Measurements from ENCODE around the gene PTPRD. TPM values are rescaled to one million over a fixed set of nuclear protein-coding genes. Genes with fewer than 3 reads are reported as not detected.

The PTPRD gene
- total RNA-seq, 2 experiments from 2014 or later: not detected

- DNase-seq (no peak), ATAC-seq (no peak)
- Mint-ChIP-seq H3K27me3 (no peaks in the 10 kb centered on the region), H3K27ac (no peak overlapping the region), H3K4me3 (no peak overlapping the region), H3K4me1 (no peaks in the 10 kb centered on the region), H3K9me3 (ENCODE audit: low read depth) (peaks cover 6% of the 10 kb centered on the region), H3K36me3 (ENCODE audit: low read depth) (no peaks in the 10 kb centered on the region)
- ChIA-PET CTCF (no interaction called here), POLR2A (no interaction called here)
- intact Hi-C loops (cut with DNase I, micrococcal nuclease): no loop called here
Observed at GRCh38 chr9:10586407-10586806, 26.4 kb downstream of the PTPRD start.

GRCh38 chr9:10571699-10572098, 41.1 kb downstream of the PTPRD start:
- H3K27ac Mint-ChIP-seq: no peak overlapping the region
- no peaks in the 10 kb centered on the region for H3K36me3 Mint-ChIP-seq (ENCODE audit: low read depth)
- no peaks in the 10 kb centered on the region for H3K4me1 Mint-ChIP-seq
- H3K4me3 Mint-ChIP-seq: no peak overlapping the region
- peaks cover 12% of the 10 kb centered on the region for H3K9me3 Mint-ChIP-seq (ENCODE audit: low read depth)
- H3K27me3 Mint-ChIP-seq: no peaks in the 10 kb centered on the region
- DNase-seq (no peak), ATAC-seq (no peak)
- intact Hi-C loops (cut with DNase I, micrococcal nuclease): no loop called here
- CTCF ChIA-PET: no interaction called here
- POLR2A ChIA-PET: no interaction called here

- Mint-ChIP-seq H3K36me3 (ENCODE audit: low read depth) (no peaks in the 10 kb centered on the region), H3K27ac (no peak overlapping the region), H3K9me3 (ENCODE audit: low read depth) (peaks cover 8% of the 10 kb centered on the region), H3K27me3 (no peaks in the 10 kb centered on the region), H3K4me1 (no peaks in the 10 kb centered on the region), H3K4me3 (no peak overlapping the region)
- intact Hi-C loops (cut with DNase I, micrococcal nuclease): no loop called here
- no peak for ATAC-seq
- ChIA-PET POLR2A (no interaction called here), CTCF (no interaction called here)
- DNase-seq: no peak
Observed at GRCh38 chr9:10566848-10567247, 46.0 kb downstream of the PTPRD start.

- ChIA-PET POLR2A (no interaction called here), CTCF (no interaction called here)
- peaks cover 8% of the 10 kb centered on the region for H3K9me3 Mint-ChIP-seq (ENCODE audit: low read depth)
- no peaks in the 10 kb centered on the region for H3K4me1 Mint-ChIP-seq
- intact Hi-C loops (cut with DNase I, micrococcal nuclease): no loop called here
- no peak overlapping the region for H3K27ac Mint-ChIP-seq
- ATAC-seq: no peak
- H3K27me3 Mint-ChIP-seq: no peaks in the 10 kb centered on the region
- no peak for DNase-seq
- H3K36me3 Mint-ChIP-seq (ENCODE audit: low read depth): no peaks in the 10 kb centered on the region
- H3K4me3 Mint-ChIP-seq: no peak overlapping the region
Observed at GRCh38 chr9:10562581-10563343, 50.0 kb downstream of the PTPRD start.

- intact Hi-C loops (cut with DNase I, micrococcal nuclease): no loop called here
- ATAC-seq (no peak), DNase-seq (no peak)
- Mint-ChIP-seq H3K4me1 (no peaks in the 10 kb centered on the region), H3K27ac (no peak overlapping the region), H3K36me3 (ENCODE audit: low read depth) (no peaks in the 10 kb centered on the region), H3K4me3 (no peak overlapping the region), H3K27me3 (no peaks in the 10 kb centered on the region), H3K9me3 (ENCODE audit: low read depth) (peaks cover 7% of the 10 kb centered on the region)
- ChIA-PET POLR2A (no interaction called here), CTCF (interaction anchor here (1.0 kb wide), 1 partner anchor 1388 kb away, joined by 3 read pairs; no protein-coding TSS in a partner anchor)
Observed at GRCh38 chr9:10548348-10548747, 64.5 kb downstream of the PTPRD start.

- DNase-seq (no peak), ATAC-seq (no peak)
- Mint-ChIP-seq H3K4me3 (no peak overlapping the region), H3K4me1 (no peaks in the 10 kb centered on the region), H3K9me3 (ENCODE audit: low read depth) (no peaks in the 10 kb centered on the region), H3K36me3 (ENCODE audit: low read depth) (no peaks in the 10 kb centered on the region), H3K27me3 (no peaks in the 10 kb centered on the region), H3K27ac (no peak overlapping the region)
- ChIA-PET CTCF (no interaction called here), POLR2A (no interaction called here)
- intact Hi-C loops (cut with DNase I, micrococcal nuclease): loop anchor here in 1 of 2 experiments (10.0 kb wide), 1 partner anchor 57 kb away; no protein-coding TSS in a partner anchor
Observed at GRCh38 chr9:10538073-10538472, 74.7 kb downstream of the PTPRD start.

- H3K27ac Mint-ChIP-seq: no peak overlapping the region
- peaks cover 2% of the 10 kb centered on the region for H3K9me3 Mint-ChIP-seq (ENCODE audit: low read depth)
- no peak overlapping the region for H3K4me3 Mint-ChIP-seq
- H3K4me1 Mint-ChIP-seq: no peaks in the 10 kb centered on the region
- intact Hi-C loops (cut with DNase I, micrococcal nuclease): loop anchor here in 1 of 2 experiments (10.0 kb wide), 1 partner anchor 60 kb away; no protein-coding TSS in a partner anchor
- DNase-seq (no peak), ATAC-seq (no peak)
- POLR2A ChIA-PET: no interaction called here
- no peaks in the 10 kb centered on the region for H3K27me3 Mint-ChIP-seq
- CTCF ChIA-PET: no interaction called here
- no peaks in the 10 kb centered on the region for H3K36me3 Mint-ChIP-seq (ENCODE audit: low read depth)
Observed at GRCh38 chr9:10534850-10535249, 78.0 kb downstream of the PTPRD start.

GRCh38 chr9:10525972-10526371, 86.8 kb downstream of the PTPRD start:
- intact Hi-C loops (cut with DNase I, micrococcal nuclease): no loop called here
- Mint-ChIP-seq H3K4me3 (no peak overlapping the region), H3K27ac (no peak overlapping the region), H3K9me3 (ENCODE audit: low read depth) (peaks cover 4% of the 10 kb centered on the region), H3K36me3 (ENCODE audit: low read depth) (no peaks in the 10 kb centered on the region), H3K27me3 (no peaks in the 10 kb centered on the region), H3K4me1 (no peaks in the 10 kb centered on the region)
- ChIA-PET POLR2A (no interaction called here), CTCF (no interaction called here)
- ATAC-seq (no peak), DNase-seq (no peak)

GRCh38 chr9:10523164-10523563, 89.6 kb downstream of the PTPRD start:
- Mint-ChIP-seq H3K4me3 (no peak overlapping the region), H3K36me3 (ENCODE audit: low read depth) (no peaks in the 10 kb centered on the region), H3K9me3 (ENCODE audit: low read depth) (peaks cover 6% of the 10 kb centered on the region), H3K27ac (no peak overlapping the region), H3K27me3 (no peaks in the 10 kb centered on the region), H3K4me1 (no peaks in the 10 kb centered on the region)
- intact Hi-C loops (cut with DNase I, micrococcal nuclease): no loop called here
- ATAC-seq (no peak), DNase-seq (no peak)
- CTCF ChIA-PET: no interaction called here
- POLR2A ChIA-PET: no interaction called here

- DNase-seq (no peak), ATAC-seq (no peak)
- ChIA-PET POLR2A (no interaction called here), CTCF (no interaction called here)
- Mint-ChIP-seq H3K36me3 (ENCODE audit: low read depth) (no peaks in the 10 kb centered on the region), H3K9me3 (ENCODE audit: low read depth) (peaks cover 7% of the 10 kb centered on the region), H3K4me1 (no peaks in the 10 kb centered on the region), H3K4me3 (no peak overlapping the region), H3K27me3 (no peaks in the 10 kb centered on the region), H3K27ac (no peak overlapping the region)
- intact Hi-C loops (cut with DNase I, micrococcal nuclease): no loop called here
Observed at GRCh38 chr9:10512144-10512543, 100.7 kb downstream of the PTPRD start.

GRCh38 chr9:10488937-10489336, 123.9 kb downstream of the PTPRD start:
- CTCF ChIA-PET: no interaction called here
- no peak for DNase-seq

GRCh38 chr9:10479172-10479571, 133.6 kb downstream of the PTPRD start:
- Mint-ChIP-seq H3K9me3 (ENCODE audit: low read depth) (peaks cover 32% of the 10 kb centered on the region), H3K36me3 (ENCODE audit: low read depth) (no peaks in the 10 kb centered on the region), H3K4me3 (no peak overlapping the region), H3K27ac (no peak overlapping the region), H3K27me3 (no peaks in the 10 kb centered on the region), H3K4me1 (no peaks in the 10 kb centered on the region)
- ChIA-PET POLR2A (no interaction called here), CTCF (no interaction called here)
- no peak for ATAC-seq
- no peak for DNase-seq
- intact Hi-C loops (cut with DNase I, micrococcal nuclease): no loop called here

More at GRCh38 chr9:10488937-10489336, 123.9 kb downstream of the PTPRD start:
- H3K27me3 Mint-ChIP-seq: no peaks in the 10 kb centered on the region
- POLR2A ChIA-PET: no interaction called here
- no peak for ATAC-seq
- H3K27ac Mint-ChIP-seq: no peak overlapping the region
- no peaks in the 10 kb centered on the region for H3K4me1 Mint-ChIP-seq
- intact Hi-C loops (cut with DNase I, micrococcal nuclease): no loop called here
- no peak overlapping the region for H3K4me3 Mint-ChIP-seq
- H3K9me3 Mint-ChIP-seq (ENCODE audit: low read depth): peaks cover 14% of the 10 kb centered on the region
- H3K36me3 Mint-ChIP-seq (ENCODE audit: low read depth): no peaks in the 10 kb centered on the region

All from activated CD4-positive, alpha-beta T cell treated with anti-CD3 and anti-CD28 coated beads for 36 hours (primary cell).